GF-D8 (cell line): ENCODE data around the gene PEX7.
"Not testable (repeated sequence)": the region's sequence is repeated elsewhere in the genome, so short reads cannot be mapped to it uniquely, and the experiment has no call there.

Experiments
- DNase-seq: peaks from one replicate; lab custom pipeline; 2025; lab: John Stamatoyannopoulos, UW

The PEX7 gene

DNA sequence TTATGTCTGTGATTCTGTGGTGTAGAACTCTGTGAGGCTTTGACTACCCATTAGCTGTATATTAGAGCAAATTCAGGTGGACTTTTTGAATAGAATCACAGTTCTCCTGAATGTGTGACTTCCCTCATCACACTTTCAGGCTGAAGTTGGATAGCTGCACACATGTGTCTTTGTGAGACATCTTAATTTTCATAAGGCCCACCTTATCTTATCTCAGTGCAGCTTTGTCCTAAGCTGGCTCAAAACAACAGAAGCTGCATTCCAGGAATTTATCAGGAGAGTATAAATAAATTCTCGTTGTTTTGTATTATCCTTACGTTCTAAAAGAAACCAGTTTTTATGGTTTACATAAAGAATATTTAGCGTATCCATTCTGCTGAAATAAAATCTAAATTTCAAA is 73.5 kb downstream of the PEX7 start:
- no peak for DNase-seq

DNA sequence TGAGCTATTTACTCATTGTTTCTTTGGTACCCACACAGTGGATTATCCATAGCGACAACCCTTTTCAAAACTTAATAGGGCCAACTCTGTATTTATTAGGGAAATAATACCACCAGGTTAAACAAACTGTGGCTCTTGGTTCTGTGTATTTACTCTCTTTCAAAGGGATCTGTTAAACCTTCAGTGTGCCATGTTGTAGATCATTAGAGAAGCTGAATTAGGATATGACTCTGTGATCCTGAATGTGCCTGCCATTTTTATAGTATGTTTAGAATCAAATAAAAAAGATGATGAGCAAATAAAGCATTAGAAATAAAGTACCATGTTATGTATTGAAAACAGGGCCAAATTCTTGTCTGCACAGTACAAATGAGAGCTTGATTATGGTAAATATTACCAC is 74.7 kb downstream of the PEX7 start:
- no peak for DNase-seq

DNA sequence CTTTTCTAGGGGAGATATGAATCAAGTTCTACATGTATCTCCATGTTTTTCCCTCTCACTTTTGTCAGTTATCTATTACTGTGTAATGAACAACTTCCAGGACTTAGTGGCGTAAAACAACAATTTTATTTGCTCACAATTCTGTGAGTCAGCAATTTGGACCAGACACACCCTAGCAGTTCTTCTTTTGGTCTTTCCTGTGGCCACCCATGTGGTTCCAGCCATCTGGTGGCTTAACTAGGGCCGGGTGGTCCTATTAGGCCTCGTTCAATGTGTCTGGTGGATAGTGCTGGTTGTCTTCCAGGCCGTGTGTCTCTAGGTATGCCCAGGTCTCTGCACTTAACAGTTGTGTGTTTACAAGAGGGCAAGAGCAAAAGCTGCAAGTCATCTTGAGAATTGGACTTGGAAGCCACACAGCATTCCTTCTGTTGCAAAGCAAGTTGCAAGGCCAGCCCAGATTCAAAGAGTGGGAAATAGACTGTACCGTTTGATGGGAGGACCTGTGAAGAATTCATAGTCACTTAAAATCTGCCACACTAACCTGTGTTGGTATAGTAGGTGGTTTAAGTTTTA is 78.9 kb downstream of the PEX7 start:
- no peak for DNase-seq

DNA sequence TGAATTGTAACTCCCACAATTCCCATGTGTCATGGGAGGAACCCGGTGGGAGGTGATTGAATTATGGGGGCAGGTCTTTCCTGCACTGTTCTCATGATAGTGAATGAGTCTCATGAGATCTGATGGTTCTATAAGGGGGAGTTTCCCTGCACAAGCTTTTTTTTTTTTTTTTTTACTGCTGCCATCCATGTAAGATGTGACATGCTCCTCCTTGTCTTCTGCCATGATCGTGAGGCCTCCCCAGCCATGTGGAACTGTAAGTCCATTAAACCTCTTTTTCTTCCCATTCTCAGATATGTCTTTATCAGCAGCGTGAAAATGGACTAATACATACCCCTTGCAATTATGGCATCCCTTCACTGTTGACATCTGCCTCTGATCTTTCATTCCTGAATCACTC is 82.1 kb downstream of the PEX7 start:
- DNase-seq = not testable (repeated sequence)

DNA sequence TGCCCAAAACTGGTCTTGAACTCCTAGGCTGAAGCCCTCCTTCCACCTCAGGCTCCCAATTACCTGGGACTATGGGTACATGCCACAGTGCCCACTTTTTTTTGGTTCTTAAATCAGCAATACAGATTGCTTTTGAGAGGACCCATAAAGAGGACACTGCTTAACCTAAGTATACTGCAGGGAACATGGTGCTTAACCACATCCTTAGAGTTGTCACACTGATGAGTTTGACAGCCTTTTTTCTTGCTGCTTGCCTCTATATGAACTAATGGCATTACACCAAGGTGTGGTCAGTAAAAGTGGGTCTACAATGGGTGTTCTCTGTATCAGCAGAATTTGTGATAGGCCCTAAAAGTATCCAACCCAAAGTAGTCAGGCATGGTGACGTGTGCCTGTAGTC is 92.6 kb downstream of the PEX7 start:
- DNase-seq = no peak

DNA sequence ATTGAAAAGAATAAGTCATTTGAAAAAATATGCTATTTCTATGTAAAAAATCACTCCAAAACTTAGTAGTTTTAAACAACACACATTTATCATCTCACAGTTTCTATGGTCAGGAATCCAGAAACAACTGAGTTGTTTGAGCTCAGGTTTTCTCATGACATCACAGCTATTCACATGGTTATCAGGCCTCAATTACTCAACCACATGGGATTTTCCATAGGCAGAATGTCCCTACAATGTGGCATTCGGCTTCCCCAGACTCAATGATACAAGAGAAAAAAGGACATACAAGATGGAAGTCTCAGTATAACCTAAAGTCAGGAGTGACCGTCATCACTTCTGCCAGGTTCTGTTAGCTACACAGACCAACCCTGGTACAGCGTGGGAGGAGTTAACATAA is 96.3 kb downstream of the PEX7 start:
- DNase-seq = no peak

DNA sequence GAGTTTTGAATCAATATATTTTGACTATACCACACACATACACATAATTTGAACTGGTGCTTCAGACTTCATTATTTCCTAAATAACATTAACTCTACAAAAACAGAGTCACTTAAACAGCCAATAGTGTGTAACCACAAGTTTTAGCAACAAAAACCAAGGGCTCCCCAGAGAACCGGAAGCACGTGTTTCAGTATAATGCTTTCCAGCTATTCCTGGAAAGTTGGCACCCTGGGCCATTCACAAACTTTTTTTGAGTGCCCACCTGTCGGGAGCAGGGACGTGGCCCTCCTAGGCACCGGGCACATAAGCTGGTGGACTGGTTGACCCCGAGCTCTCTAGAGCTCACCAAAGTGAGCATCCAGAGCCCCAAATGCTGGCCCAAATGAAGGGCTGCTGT is 97.8 kb downstream of the PEX7 start:
- peak; percentile 26 for DNase-seq

DNA sequence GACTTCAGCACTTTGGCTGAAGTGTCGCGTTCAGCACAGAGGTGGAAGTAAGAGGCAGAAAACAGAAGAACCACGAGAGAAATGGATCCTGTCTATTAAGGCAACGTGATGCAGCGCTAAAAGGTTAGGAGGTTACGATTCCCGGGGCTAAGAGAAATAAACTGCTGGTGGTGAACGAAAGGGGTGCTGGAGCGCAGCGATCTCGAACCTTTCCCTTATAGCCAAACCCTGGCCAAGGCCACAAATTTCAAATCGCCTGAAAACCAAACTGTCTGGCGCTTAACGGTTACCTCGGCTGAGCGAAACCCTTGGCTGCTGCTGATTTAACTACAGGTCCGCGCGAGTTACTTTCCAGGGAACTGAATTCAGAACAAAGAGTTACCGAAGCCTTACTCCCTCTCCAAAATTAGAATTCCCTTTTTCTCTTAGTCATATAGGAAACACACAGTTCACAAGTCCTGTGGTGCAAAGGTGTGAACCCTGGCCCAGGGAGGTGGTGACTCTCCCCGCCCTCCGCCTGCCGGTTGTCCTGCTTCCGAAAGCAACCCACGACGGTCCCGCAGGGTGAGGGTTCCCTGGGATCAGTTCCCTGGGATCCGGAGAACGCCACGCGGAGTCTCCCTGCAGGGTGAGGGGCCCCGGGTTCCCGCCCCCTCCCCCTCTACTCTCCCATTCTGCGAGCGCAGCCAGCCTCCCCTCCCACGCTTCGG is 98.4 kb downstream of the PEX7 start:
- no peak for DNase-seq

DNA sequence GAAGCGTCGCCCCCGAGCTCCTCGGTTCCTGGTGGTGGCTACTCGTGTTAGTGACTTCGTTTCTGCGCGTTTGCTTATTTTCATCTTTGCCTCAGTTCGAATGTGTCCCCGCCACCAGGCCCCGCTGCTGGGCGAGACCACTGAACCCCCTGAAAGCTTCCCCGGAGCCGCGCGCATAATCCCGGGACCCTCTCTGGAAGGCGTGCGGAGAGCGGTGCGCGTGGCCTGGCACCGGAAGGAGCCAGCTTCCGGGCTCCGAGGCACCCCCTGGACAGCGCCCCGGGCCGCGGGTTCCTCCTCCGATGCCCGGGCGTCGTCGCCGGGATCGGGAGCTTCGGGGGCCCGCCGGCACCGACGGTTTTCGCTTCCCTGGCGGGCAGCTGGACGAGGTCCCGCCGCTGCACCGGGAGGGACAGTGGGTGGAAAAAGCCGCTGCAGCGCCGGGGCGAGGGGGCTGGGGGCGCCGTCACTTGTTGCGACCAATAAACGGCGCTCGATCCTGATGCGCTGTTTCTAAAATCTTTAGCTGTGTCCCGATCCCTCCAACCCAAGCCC is 99.1 kb downstream of the PEX7 start:
- DNase-seq = no peak

DNA sequence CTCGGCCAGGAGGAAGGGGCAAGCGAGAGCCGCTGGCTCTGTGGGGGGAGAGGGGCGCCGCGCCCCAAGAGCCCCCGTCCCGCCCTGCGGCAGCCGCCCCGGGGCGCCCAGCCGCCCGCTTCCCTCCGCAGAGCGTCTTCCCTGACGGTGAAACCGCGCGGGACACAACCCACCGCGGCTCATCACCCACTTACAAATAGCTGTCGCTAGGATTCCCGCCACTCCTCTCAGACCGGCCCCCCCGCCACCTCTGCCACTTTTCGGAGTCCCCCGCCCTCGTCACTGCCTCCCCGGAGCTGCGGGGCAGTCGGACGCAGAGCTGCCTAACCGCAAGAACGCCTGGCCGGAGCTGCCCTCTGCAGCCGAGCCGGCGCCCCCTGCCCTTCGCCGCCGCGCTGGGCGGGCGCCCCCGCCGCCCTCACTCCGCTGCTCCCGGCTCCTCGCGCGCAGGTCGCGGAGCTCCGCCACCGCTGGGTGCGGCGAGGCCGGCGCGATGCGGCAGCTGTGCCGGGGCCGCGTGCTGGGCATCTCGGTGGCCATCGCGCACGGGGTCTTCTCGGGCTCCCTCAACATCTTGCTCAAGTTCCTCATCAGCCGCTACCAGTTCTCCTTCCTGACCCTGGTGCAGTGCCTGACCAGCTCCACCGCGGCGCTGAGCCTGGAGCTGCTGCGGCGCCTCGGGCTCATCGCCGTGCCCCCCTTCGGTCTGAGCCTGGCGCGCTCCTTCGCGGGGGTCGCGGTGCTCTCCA is 99.7 kb downstream of the PEX7 start, which contains the start of gene SLC35D3:
TSS of gene SLC35D3 (plus strand) at position 366 of the 749 bp plus-strand sequence. CDS start at position 494, 128 bp downstream.
- no peak for DNase-seq

DNA sequence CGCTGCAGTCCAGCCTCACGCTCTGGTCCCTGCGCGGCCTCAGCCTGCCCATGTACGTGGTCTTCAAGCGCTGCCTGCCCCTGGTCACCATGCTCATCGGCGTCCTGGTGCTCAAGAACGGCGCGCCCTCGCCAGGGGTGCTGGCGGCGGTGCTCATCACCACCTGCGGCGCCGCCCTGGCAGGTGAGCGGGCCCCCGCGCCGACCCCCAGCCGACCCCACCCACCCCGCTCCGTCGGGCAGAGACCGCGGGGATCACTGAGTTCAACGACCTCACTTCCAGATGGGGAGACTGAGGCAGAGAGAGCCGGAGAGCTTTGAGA is 100.3 kb downstream of the PEX7 start:
- DNase-seq = no peak

DNA sequence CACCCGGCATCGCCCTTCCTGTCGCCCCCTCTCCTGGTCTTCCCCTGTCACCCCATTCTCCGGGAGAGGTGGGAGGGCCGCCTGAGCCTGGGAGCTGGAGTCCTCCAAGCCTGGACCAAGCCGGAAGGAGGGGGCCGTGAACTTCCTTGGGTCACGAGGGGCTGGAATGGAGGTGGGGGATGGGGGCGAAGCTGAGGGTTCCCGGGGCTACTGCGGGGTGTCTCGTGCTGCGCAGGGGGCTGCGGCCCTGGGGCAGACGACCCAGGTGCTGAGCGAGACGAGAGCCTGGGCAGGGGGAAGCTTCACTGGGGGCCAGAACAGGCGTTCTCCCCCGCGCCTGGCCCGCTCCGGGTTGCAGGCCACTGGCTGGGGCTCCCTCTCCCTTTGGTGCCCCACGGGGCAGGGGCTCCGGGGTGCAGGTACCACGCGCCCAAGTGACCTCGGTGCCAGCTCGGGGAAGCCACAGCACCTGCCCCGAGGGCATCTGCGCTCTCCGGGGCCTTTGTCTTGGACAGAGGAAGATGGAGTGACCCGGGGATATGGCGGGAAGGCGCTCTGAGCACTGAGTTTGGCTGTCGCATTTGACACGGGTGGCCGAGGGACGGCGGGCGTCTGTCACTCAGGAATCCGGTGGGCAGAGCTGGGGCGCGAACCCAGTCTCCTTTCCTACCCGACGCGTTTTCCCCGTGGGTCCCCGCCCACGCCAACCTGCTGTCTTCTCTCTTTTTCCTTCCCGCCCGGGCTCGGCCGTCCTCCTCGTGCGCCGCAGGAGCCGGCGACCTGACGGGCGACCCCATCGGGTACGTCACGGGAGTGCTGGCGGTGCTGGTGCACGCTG is 100.9 kb downstream of the PEX7 start:
- DNase-seq = no peak

DNA sequence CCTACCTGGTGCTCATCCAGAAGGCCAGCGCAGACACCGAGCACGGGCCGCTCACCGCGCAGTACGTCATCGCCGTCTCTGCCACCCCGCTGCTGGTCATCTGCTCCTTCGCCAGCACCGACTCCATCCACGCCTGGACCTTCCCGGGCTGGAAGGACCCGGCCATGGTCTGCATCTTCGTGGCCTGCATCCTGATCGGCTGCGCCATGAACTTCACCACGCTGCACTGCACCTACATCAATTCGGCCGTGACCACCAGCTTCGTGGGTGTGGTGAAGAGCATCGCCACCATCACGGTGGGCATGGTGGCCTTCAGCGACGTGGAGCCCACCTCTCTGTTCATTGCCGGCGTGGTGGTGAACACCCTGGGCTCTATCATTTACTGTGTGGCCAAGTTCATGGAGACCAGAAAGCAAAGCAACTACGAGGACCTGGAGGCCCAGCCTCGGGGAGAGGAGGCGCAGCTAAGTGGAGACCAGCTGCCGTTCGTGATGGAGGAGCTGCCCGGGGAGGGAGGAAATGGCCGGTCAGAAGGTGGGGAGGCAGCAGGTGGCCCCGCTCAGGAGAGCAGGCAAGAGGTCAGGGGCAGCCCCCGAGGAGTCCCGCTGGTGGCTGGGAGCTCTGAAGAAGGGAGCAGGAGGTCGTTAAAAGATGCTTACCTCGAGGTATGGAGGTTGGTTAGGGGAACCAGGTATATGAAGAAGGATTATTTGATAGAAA is 101.7 kb downstream of the PEX7 start:
- DNase-seq = no peak

DNA sequence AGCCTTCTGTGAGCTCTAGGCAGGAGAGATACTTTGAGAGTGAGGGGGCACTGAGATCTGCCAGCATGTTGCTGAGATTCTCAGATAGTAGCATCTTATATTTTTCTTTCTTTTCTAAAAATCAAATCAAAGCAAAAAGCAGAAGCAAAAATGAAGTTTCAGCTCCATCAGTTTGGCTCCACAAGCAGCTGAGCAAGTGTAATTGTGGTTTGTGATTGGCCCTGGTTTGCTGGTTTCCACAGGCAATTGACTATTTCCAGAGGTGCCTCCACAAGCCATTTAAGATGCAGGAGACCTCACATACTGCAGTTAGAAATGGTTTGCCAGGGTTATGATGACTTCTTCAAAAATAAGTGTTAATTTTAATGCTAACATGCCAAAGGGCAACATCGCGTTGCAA is 104.0 kb downstream of the PEX7 start:
- no peak for DNase-seq

DNA sequence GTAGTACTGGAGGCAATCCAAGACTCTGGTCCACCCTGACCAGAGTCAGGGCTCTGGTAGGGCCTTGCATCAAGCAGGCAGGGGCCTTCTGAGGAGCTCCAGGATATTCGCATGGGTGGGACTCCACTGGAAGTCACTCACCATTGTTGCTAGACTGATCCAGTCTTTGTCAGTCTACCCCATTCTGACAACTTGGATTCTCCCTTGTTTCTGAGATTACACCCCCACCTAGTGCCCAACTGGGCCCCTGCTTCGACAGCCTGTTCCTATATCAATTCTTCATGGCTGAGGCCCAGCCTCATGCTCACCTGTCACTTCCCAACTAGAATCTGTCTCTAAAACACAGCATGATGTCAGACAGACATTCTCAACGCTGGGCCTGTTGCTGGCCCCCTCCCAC is 104.9 kb downstream of the PEX7 start:
- DNase-seq = no peak

DNA sequence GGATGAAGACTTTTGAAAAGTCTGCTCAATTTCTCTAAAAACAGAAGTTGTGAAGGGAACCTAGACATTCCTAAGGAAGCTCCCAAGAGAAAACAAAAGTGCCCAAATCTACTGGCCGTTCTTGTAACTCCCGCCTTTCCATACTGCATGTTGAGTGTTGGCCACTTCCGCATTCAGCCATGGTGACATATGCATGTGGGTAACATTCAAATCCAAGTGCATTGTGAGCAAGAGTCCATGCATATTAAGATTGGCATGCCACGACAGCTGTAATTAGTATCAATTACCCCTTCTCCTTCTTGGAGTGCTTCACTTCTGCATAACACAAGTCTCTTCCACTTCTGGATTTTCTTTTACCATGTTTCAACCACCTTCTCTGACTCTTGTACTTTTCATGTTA is 108.1 kb downstream of the PEX7 start:
- no peak for DNase-seq

DNA sequence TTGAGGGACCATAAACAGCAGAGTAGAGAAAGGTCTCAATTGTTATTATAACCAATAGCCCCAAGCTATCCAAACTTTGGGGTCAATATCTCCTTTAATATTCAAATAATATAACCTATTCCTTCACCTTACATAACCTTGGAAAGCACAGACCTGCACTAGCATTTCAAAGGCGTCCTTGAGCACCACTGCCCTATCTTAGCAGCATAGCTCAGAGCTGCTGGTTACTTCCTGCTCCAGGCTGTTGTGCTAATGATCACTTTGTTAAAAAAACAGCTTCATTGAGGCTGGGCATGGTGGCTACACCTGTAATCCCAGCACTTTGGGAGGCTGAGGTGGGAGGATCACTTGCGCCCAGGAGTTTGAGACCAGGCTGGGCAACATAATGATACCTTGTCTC is 110.2 kb downstream of the PEX7 start:
- no peak for DNase-seq

DNA sequence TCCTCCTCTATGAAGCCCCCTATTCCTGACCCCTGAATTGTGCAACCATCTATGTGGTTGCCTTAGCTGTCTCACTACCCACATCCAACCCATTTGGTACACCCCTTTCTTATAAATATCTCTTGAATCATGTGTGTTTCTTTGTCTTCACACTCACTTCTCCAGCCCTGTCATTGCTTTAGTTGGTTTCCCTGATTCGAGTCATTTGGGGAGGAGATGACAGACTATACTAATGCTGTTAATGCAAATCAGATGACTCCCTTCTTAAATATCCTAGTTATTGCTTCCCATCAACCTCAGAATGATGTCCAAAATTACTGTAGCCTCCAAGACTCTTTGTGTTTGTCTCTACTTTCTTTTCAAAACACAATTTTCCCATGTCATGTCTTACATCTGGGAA is 122.7 kb downstream of the PEX7 start:
- DNase-seq = no peak

DNA sequence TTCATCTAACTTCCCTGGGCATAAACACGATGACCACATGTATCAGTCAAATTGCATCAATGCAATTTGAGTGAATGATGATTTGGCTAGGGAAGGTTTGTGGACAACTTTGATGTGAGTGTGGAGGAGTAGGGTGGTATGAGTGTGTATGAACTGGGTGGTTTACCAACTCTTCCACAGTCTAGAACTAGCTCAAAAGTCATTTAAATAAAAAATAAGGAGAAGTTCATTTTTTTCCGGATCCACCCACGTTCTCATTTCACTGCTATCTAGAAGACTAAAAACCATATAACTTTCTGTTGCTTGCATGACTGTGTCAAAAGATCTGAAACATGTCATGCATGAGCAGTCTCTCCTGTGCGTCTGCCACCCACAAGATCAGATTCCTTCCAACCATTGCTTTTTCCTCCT is 123.3 kb downstream of the PEX7 start:
- DNase-seq = no peak

DNA sequence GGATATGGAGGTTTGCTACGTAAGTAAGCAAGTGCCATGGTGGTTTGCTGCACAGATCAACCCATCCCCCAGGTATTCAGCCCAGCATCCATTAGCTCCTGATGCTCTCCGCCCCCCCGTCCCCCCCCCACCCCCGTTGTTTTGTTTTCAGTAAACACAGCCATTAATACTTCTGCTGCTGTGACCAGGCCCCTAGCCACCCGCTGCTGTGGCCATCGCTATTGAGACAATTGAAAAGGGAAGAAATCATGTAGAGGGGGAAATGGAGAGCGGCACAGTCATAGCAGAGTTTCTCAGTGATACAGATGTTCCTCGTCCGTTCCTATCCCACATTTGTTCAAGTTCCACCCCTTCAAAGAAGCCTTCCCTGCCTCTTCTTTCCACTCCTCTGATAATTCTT is 124.6 kb downstream of the PEX7 start:
- no peak for DNase-seq

DNA sequence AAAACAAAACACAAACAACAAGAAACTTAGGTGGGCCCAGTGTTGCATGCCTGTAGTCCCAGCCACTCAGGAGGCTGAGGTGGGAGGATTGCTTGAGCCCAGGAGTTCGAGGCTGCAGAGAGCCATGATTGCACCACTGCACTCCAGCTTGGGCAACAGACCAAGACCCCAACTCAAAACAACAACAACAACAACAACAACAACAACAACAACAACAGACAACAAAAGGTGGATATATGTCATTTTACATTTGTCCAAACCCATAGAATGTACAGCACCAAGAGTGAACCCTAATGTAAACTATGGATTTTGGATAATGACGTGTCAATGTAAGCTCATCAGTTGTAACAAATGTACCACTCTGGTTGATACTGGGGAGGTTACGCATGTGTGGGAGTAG is 127.6 kb downstream of the PEX7 start:
- DNase-seq = not testable (repeated sequence)
